Measurements from ENCODE around the gene VSTM1. TPM values are rescaled to one million over a fixed set of nuclear protein-coding genes. Genes with fewer than 3 reads are reported as not detected.

The VSTM1 gene
- total and polyA plus RNA-seq, 2 donors (not counting 3 experiments of a cell fraction or from before 2014, with no cell fraction given) = not detected

DNA sequence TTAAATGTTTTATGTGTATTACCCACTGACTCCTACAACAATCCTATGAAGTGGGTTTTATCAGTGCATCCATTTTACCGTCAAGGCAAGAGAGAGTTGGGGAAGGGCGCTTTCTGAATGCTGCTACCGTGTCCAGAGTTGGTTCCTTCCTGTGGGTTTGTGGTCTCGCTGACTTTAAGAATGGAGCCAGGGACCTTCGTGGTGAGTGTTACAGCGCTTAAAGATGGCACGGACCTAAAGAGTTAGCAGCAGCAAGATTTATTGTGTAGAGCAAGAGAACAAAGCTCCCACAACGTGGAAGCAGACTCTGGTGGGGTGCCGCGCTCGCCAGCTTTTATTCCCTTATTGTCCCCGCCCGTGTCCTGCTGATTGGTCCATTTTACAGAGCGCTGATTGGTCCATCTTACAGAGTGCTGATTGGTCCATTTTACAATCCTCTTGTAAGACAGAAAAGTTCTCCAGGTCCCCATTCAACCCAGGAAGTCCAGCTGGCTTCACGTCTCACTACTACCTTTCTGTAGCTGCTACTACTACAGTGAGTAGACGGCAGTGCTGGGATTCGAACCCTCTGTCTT, 30.8 kb upstream of the VSTM1 start:
- no TSS peak for BruUV-seq (replicated peaks)
- H3K9me3 ChIP-seq (replicated peaks; ENCODE audit: control insufficient read depth, insufficient read depth, low read length) = no peaks in the 10 kb centered on the region
- no peaks in the 10 kb centered on the region for H3K79me2 ChIP-seq (ENCODE audit: control insufficient read depth, insufficient read depth, low read length)
- H3K27me3 ChIP-seq (ENCODE audit: control insufficient read depth in 2 of 2, insufficient read depth in 2 of 2, low read length in 2 of 2) = no peaks in the 10 kb centered on the region
- H3K4me1 ChIP-seq (ENCODE audit: control insufficient read depth, extremely low read depth, insufficient read depth, low read length) = no peaks in the 10 kb centered on the region
- H3K9me1 ChIP-seq (replicated peaks; ENCODE audit: control insufficient read depth, extremely low read depth, insufficient read depth, low read length) = no peaks in the 10 kb centered on the region
- FAIRE-seq (no peak), DNase-seq (ENCODE audit: low read depth, low spot score) (no peak)
- TF ChIP-seq POLR2AphosphoS5 (IDR thresholded peaks at IDR 0.05; ENCODE audit: insufficient read depth, low read depth, low read length) (no peak), JUN (IDR thresholded peaks at IDR 0.05; ENCODE audit: borderline replicate concordance, insufficient read depth, insufficient read length, low read depth) (no peak), GATA2 (IDR thresholded peaks at IDR 0.05; ENCODE audit: insufficient read depth, insufficient read length, low read depth, low read length) (no peak)
- TF ChIP-seq, protein P1, sequence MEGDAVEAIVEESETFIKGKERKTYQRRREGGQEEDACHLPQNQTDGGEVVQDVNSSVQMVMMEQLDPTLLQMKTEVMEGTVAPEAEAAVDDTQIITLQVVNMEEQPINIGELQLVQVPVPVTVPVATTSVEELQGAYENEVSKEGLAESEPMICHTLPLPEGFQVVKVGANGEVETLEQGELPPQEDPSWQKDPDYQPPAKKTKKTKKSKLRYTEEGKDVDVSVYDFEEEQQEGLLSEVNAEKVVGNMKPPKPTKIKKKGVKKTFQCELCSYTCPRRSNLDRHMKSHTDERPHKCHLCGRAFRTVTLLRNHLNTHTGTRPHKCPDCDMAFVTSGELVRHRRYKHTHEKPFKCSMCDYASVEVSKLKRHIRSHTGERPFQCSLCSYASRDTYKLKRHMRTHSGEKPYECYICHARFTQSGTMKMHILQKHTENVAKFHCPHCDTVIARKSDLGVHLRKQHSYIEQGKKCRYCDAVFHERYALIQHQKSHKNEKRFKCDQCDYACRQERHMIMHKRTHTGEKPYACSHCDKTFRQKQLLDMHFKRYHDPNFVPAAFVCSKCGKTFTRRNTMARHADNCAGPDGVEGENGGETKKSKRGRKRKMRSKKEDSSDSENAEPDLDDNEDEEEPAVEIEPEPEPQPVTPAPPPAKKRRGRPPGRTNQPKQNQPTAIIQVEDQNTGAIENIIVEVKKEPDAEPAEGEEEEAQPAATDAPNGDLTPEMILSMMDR (IDR thresholded peaks at IDR 0.05; ENCODE audit: extremely low read depth in 1 of 2, insufficient read depth in 1 of 2, low read depth in 1 of 2, low read length in 2 of 2) = no peak
- POLR2A ChIA-PET = no interaction called here
- H3K27ac ChIP-seq (ENCODE audit: insufficient read depth, low read depth, low read length) = no peak overlapping the region
- no peak overlapping the region for H2AFZ ChIP-seq (ENCODE audit: low read depth, low read length)
- no peak overlapping the region for H3K4me3 ChIP-seq (replicated peaks in 1 of 3; ENCODE audit: insufficient read depth in 1 of 3, low read depth in 1 of 3, low read length in 3 of 3)
- no peak overlapping the region for H3K9ac ChIP-seq (replicated peaks; ENCODE audit: extremely low read depth, insufficient read depth, low read length)
- intact Hi-C loops (cut with micrococcal nuclease) = no loop called here
- CTCF ChIA-PET = interaction anchor here (0.9 to 4.2 kb wide), 2 partner anchors 65 to 301 kb away, joined by 3 to 27 read pairs; no protein-coding TSS in a partner anchor
- dilution Hi-C loops (cut with MboI; ENCODE audit: extremely low pct_ligation_motif_present, low sequenced_read_pairs) = no loop called here
- no peaks in the 10 kb centered on the region for H3K36me3 ChIP-seq (ENCODE audit: control insufficient read depth in 2 of 2, extremely low read depth in 1 of 2, insufficient read depth in 2 of 2, low read length in 2 of 2)
- H4K20me1 ChIP-seq (replicated peaks; ENCODE audit: control insufficient read depth, extremely low read depth, insufficient read depth, low read length) = no peaks in the 10 kb centered on the region
- no peak overlapping the region for H3K4me2 ChIP-seq (ENCODE audit: insufficient read depth, low read length)

DNA sequence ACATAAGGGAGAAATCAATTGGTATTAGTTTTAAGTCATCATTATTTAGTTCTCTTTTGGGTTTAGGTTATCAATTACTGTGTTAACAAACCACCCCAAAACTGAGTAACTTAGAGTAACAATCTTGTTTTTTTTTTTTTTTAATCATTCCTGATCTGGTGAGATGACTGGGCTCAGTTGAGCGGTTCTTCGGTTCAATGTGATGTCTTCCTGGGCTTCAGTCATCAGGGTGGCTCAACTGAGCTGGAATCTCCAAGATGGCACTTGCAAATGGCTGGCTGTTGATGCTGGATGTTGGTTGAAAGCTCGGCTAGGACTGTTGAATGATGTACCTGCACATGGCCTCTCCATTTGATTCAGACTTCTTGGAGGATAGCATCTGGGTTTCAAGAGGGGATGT, 20.7 kb upstream of the VSTM1 start:
- Histone ChIP-seq H3K4me3 (replicated peaks in 1 of 3; ENCODE audit: insufficient read depth in 1 of 3, low read depth in 1 of 3, low read length in 3 of 3) (no peak overlapping the region), H3K4me2 (ENCODE audit: insufficient read depth, low read length) (no peak overlapping the region), H3K36me3 (ENCODE audit: control insufficient read depth in 2 of 2, extremely low read depth in 1 of 2, insufficient read depth in 2 of 2, low read length in 2 of 2) (no peaks in the 10 kb centered on the region), H3K9me1 (replicated peaks; ENCODE audit: control insufficient read depth, extremely low read depth, insufficient read depth, low read length) (no peaks in the 10 kb centered on the region), H2AFZ (ENCODE audit: low read depth, low read length) (no peak overlapping the region), H3K9ac (replicated peaks; ENCODE audit: extremely low read depth, insufficient read depth, low read length) (no peak overlapping the region), H3K4me1 (ENCODE audit: control insufficient read depth, extremely low read depth, insufficient read depth, low read length) (no peaks in the 10 kb centered on the region), H4K20me1 (replicated peaks; ENCODE audit: control insufficient read depth, extremely low read depth, insufficient read depth, low read length) (no peaks in the 10 kb centered on the region), H3K27ac (ENCODE audit: insufficient read depth, low read depth, low read length) (no peak overlapping the region), H3K9me3 (replicated peaks; ENCODE audit: control insufficient read depth, insufficient read depth, low read length) (no peaks in the 10 kb centered on the region), H3K27me3 (ENCODE audit: control insufficient read depth in 2 of 2, insufficient read depth in 2 of 2, low read length in 2 of 2) (no peaks in the 10 kb centered on the region), H3K79me2 (ENCODE audit: control insufficient read depth, insufficient read depth, low read length) (no peaks in the 10 kb centered on the region)
- TF ChIP-seq, protein P1 (IDR thresholded peaks at IDR 0.05; ENCODE audit: extremely low read depth in 1 of 2, insufficient read depth in 1 of 2, low read depth in 1 of 2, low read length in 2 of 2) = no peak
- TF ChIP-seq EZH2 (IDR thresholded peaks at IDR 0.05; ENCODE audit: borderline replicate concordance, low read depth, low read length, severe bottlenecking) (no peak), MAX (IDR thresholded peaks at IDR 0.05; ENCODE audit: insufficient read depth, insufficient read length) (no peak), POLR2A (IDR thresholded peaks at IDR 0.05; ENCODE audit: low read depth, low read length) (no peak), POLR2AphosphoS5 (IDR thresholded peaks at IDR 0.05; ENCODE audit: insufficient read depth, low read depth, low read length) (no peak), MYC (IDR thresholded peaks at IDR 0.05; ENCODE audit: low read depth, low read length) (no peak), GATA2 (IDR thresholded peaks at IDR 0.05; ENCODE audit: insufficient read depth, insufficient read length, low read depth, low read length) (no peak), FOS (IDR thresholded peaks at IDR 0.05; ENCODE audit: borderline replicate concordance, insufficient read depth, low read length) (no peak), JUN (IDR thresholded peaks at IDR 0.05; ENCODE audit: borderline replicate concordance, insufficient read depth, insufficient read length, low read depth) (no peak)
- no peak for FAIRE-seq
- DNase-seq (ENCODE audit: low read depth, low spot score) = no peak
- ChIA-PET CTCF (no interaction called here), POLR2A (no interaction called here)
- no TSS peak for BruUV-seq (replicated peaks)
- dilution Hi-C loops (cut with MboI; ENCODE audit: extremely low pct_ligation_motif_present, low sequenced_read_pairs) = no loop called here
- intact Hi-C loops (cut with micrococcal nuclease) = no loop called here
